Endodermal cell (in vitro differentiated cells): ENCODE data around the gene KHDRBS2. TPM values are rescaled to one million over a fixed set of nuclear protein-coding genes. Genes with fewer than 3 reads are reported as not detected.

Experiments used
- DNase-seq: peaks from one replicate; pipeline ENCODE4 v3.0.0-alpha.2; 2017
- H3K27ac ChIP-seq: 2 replicates; pipeline ENCODE4 v1.5.1; 2013; ENCODE audit warnings: mild to moderate bottlenecking, low read depth, low read length, moderate library complexity
- H3K27me3 ChIP-seq: 2 replicates; pipeline ENCODE4 v1.6.1; 2013; ENCODE audit warnings: mild to moderate bottlenecking, low read length, moderate library complexity; ENCODE audit not compliant: insufficient read depth, control insufficient read depth, poor library complexity, severe bottlenecking
- H3K36me3 ChIP-seq: 2 replicates; pipeline ENCODE4 v1.7.0; 2013; ENCODE audit warnings: mild to moderate bottlenecking, low read length, moderate library complexity; ENCODE audit not compliant: control insufficient read depth, insufficient read depth
- H3K4me1 ChIP-seq: one replicate; pipeline ENCODE4 v1.7.0; 2013; ENCODE audit warnings: low read length; ENCODE audit not compliant: control insufficient read depth, insufficient read depth
- H3K4me3 ChIP-seq: 2 replicates; pipeline ENCODE4 v1.5.1; 2013; ENCODE audit warnings: mild to moderate bottlenecking, low read length, moderate library complexity
- H3K9ac ChIP-seq: 2 replicates; pipeline ENCODE4 v1.6.1; 2013; ENCODE audit warnings: mild to moderate bottlenecking, low read length, moderate library complexity; ENCODE audit not compliant: poor library complexity, severe bottlenecking; ENCODE audit errors: extremely low read depth
- H3K9me3 ChIP-seq: 2 replicates; pipeline ENCODE4 v1.6.1; 2013; ENCODE audit warnings: mild to moderate bottlenecking, low read length, moderate library complexity; ENCODE audit not compliant: control insufficient read depth
- H3K27ac Mint-ChIP-seq: 2 replicates; pipeline ENCODE4 v1.8.0; 2020; ENCODE audit warnings: mixed read lengths
- H3K27me3 Mint-ChIP-seq: 2 replicates; pipeline ENCODE4 v1.8.0; 2021; ENCODE audit warnings: mild to moderate bottlenecking, mixed read lengths; ENCODE audit not compliant: insufficient read depth
- H3K36me3 Mint-ChIP-seq: 2 replicates; pipeline ENCODE4 v1.8.0; 2020; ENCODE audit warnings: low read depth, mixed read lengths
- H3K4me1 Mint-ChIP-seq: 2 replicates; pipeline ENCODE4 v1.8.0; 2020; ENCODE audit warnings: mixed read lengths
- H3K4me3 Mint-ChIP-seq: 2 replicates; pipeline ENCODE4 v1.8.0; 2020; ENCODE audit warnings: mild to moderate bottlenecking, moderate library complexity, mixed read lengths
- H3K9me3 Mint-ChIP-seq: 2 replicates; pipeline ENCODE4 v1.8.0; 2020; ENCODE audit warnings: mild to moderate bottlenecking, mixed read lengths
- WGBS, 2 experiments: methylation state at CpG; one replicate each; pipeline versions ENCODE4 v1.1.5 to v1.1.7; 2013; ENCODE audit warnings: missing lambda C conversion rate in 2 of 2, mixed read lengths in 1 of 2; ENCODE audit not compliant: insufficient coverage in 1 of 2, insufficient read length in 1 of 2; 5-methylcytosine and 5-hydroxymethylcytosine counted together
- total RNA-seq, 2 donors: library from RNA; stranded (reverse); fragmentation: NEBNext Ultra II Directional in 1 of 2; extraction: Animal tissue kit (Norgen Biotek cat#: 25700) in 1 of 2; gene quantifications; 2 replicates in 1 of 2; 3 replicates in 1 of 2; pipeline ENCODE4 v1.2.1, GENCODE V29; 2021
- TF ChIP-seq, protein P1 (sequence below): fragments of 200-600 bp; sonication (generic); conservative IDR thresholded peaks from 2 replicates; pipeline ENCODE4 v1.5.0; 2021; ENCODE audit warnings: antibody characterized with exemption, mild to moderate bottlenecking

The KHDRBS2 gene
- total RNA-seq, 2 donors from 2014 or later, result 11.4 to 29.0 TPM

DNA sequence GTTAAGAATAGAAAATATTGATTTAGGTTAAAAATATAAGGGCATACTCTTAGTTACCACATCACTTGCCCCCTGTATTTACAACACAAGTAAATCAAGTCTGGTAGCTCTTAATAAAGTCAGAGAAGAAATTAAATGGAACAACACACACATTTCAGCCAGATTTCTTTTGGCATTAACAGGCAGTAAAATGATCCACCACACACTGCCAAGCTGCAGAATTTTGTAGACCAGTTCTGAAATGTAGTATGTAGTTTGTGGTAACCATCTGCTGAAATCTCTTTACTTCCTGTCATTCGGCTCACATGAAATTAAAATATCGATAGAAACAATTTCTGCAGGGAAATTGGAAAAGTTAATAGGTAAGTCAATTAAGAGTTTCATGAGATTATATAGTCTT is 326.8 kb downstream of the KHDRBS2 start:
- H3K27me3 Mint-ChIP-seq, result no peaks in the 10 kb centered on the region
- DNase-seq, result no peak
- H3K9me3 ChIP-seq, result peaks cover 11% of the 10 kb centered on the region
- no peak overlapping the region for H3K4me3 ChIP-seq
- no peak overlapping the region for H3K4me3 Mint-ChIP-seq
- no peak overlapping the region for H3K9ac ChIP-seq
- H3K27ac ChIP-seq, result no peak overlapping the region
- H3K36me3 Mint-ChIP-seq, result peaks cover 29% of the 10 kb centered on the region
- H3K36me3 ChIP-seq, result no peaks in the 10 kb centered on the region
- no peaks in the 10 kb centered on the region for H3K4me1 ChIP-seq
- no peak overlapping the region for H3K27ac Mint-ChIP-seq
- 94% methylated on average over 2 of the region's 2 CpGs; no CpG with 5 or more reads in 1 of the 2 experiments for WGBS, 2 experiments
- H3K27me3 ChIP-seq, result no peaks in the 10 kb centered on the region
- H3K9me3 Mint-ChIP-seq, result peaks cover 35% of the 10 kb centered on the region
- H3K4me1 Mint-ChIP-seq, result no peaks in the 10 kb centered on the region
- TF ChIP-seq, protein P1, sequence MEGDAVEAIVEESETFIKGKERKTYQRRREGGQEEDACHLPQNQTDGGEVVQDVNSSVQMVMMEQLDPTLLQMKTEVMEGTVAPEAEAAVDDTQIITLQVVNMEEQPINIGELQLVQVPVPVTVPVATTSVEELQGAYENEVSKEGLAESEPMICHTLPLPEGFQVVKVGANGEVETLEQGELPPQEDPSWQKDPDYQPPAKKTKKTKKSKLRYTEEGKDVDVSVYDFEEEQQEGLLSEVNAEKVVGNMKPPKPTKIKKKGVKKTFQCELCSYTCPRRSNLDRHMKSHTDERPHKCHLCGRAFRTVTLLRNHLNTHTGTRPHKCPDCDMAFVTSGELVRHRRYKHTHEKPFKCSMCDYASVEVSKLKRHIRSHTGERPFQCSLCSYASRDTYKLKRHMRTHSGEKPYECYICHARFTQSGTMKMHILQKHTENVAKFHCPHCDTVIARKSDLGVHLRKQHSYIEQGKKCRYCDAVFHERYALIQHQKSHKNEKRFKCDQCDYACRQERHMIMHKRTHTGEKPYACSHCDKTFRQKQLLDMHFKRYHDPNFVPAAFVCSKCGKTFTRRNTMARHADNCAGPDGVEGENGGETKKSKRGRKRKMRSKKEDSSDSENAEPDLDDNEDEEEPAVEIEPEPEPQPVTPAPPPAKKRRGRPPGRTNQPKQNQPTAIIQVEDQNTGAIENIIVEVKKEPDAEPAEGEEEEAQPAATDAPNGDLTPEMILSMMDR, result no peak

DNA sequence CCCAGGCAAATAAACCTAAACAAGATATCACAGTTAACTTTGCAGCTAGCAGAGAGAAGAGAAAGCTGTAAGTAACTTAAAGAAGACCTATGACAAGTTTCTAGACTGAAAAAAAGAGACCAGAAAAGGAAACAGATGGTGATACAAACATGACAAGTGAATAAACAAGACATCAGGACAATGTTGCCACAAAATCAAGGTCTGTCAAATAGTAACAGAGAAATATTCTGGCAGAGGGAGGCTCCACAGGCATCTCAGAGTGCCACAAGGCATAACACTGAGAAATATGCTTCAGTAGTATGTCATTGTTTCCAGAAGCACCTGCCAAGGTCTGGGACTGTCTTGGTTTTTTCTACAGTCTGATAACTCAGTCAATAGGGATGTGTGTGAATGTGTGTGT is 332.2 kb downstream of the KHDRBS2 start:
- no peak overlapping the region for H3K9ac ChIP-seq
- Mint-ChIP-seq H3K4me1 (no peaks in the 10 kb centered on the region), H3K4me3 (no peak overlapping the region), H3K27me3 (no peaks in the 10 kb centered on the region), H3K9me3 (peaks cover 34% of the 10 kb centered on the region), H3K36me3 (peaks cover 28% of the 10 kb centered on the region), H3K27ac (no peak overlapping the region)
- H3K4me3 ChIP-seq, result no peak overlapping the region
- no peaks in the 10 kb centered on the region for H3K36me3 ChIP-seq
- no peak overlapping the region for H3K27ac ChIP-seq
- H3K27me3 ChIP-seq, result no peaks in the 10 kb centered on the region
- TF ChIP-seq, protein P1, result no peak
- no peak for DNase-seq
- no peaks in the 10 kb centered on the region for H3K4me1 ChIP-seq
- peaks cover 10% of the 10 kb centered on the region for H3K9me3 ChIP-seq

DNA sequence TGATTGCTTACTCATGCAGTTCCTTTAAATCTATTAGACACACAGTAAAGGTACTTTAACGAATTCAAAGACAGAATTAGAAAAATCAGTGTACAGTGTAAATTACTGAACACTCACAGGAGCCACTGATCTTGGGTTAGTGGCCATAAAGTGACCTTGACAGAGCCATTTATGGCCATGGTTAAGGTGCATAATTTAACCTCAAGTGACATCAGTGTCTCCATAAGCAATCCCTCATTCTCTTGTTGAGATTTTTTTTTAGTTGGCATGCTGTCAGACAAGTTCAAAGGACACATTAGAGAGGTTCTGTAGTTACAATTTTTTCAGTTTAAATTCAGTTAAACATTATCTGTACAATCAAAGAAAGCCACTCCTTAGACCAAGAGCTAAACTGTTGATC is 334.4 kb downstream of the KHDRBS2 start:
- H3K27me3 ChIP-seq, result no peaks in the 10 kb centered on the region
- H3K4me1 ChIP-seq, result no peaks in the 10 kb centered on the region
- Mint-ChIP-seq H3K27ac (no peak overlapping the region), H3K27me3 (no peaks in the 10 kb centered on the region), H3K36me3 (peaks cover 6% of the 10 kb centered on the region), H3K9me3 (peaks cover 11% of the 10 kb centered on the region), H3K4me1 (no peaks in the 10 kb centered on the region), H3K4me3 (no peak overlapping the region)
- TF ChIP-seq, protein P1, result no peak
- WGBS, 2 experiments, result 86 to 100% methylated on average over 1 of the region's 1 CpG
- no peaks in the 10 kb centered on the region for H3K9me3 ChIP-seq
- no peak for DNase-seq
- no peak overlapping the region for H3K4me3 ChIP-seq
- no peak overlapping the region for H3K9ac ChIP-seq
- H3K36me3 ChIP-seq, result no peaks in the 10 kb centered on the region
- H3K27ac ChIP-seq, result no peak overlapping the region
